HPDE6-E6E7 (cell line): ENCODE data around the gene SIDT2.

Experiments
- DNase-seq: peaks from one replicate; pipeline ENCODE4 v3.0.0; 2011; ENCODE audit warnings: missing footprints; ENCODE audit errors: extremely low spot score

The SIDT2 gene

GRCh38 chr11:117189191-117189940 lies 10.8 kb downstream of the SIDT2 start:
- no peak for DNase-seq

- DNase-seq, result no peak
These were observed 11.5 kb downstream of the SIDT2 start for GRCh38 chr11:117189941-117190544.

GRCh38 chr11:117191680-117192400 lies 13.3 kb downstream of the SIDT2 start:
- no peak for DNase-seq

DNA sequence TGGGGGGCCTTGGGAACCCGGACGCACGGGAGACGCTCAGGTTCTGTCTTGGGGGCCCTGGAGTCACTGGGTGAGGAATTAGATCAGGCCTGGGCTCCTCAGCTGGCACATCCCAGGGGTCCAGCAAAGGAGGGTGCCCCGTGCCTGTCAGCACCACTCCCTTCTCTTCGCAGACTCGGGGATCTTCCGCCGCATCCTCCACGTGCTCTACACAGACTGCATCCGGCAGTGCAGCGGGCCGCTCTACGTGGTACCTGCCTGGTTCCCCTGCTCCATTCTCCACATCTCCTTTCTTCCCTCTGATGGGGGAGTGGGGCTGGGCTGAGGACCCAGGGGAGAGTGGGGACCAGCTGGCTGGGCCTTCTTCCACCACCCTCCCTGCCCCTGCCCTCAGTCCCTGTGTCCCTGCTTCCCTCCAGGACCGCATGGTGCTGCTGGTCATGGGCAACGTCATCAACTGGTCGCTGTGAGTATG lies 13.9 kb downstream of the SIDT2 start:
- DNase-seq, result no peak

GRCh38 chr11:117193130-117194020 lies 14.8 kb downstream of the SIDT2 start:
- DNase-seq, result no peak

GRCh38 chr11:117194267-117194666 lies 15.7 kb downstream of the SIDT2 start:
- DNase-seq, result no peak

- no peak for DNase-seq
These were observed 16.7 kb downstream of the SIDT2 start for GRCh38 chr11:117195258-117195657.

DNA sequence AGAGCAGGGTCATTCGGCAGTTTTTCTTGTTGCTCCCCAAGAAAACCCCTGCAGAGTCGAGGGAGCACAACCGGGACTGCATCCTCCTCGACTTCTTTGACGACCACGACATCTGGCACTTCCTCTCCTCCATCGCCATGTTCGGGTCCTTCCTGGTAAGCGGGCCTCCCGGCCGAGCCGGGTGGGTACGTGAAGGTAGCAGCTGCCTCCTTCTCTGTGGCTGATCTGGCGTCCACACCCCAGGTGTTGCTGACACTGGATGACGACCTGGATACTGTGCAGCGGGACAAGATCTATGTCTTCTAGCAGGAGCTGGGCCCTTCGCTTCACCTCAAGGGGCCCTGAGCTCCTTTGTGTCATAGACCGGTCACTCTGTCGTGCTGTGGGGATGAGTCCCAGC lies 17.2 kb downstream of the SIDT2 start:
- no peak for DNase-seq

GRCh38 chr11:117197006-117197405 lies 18.5 kb downstream of the SIDT2 start:
- DNase-seq, result no peak

DNA sequence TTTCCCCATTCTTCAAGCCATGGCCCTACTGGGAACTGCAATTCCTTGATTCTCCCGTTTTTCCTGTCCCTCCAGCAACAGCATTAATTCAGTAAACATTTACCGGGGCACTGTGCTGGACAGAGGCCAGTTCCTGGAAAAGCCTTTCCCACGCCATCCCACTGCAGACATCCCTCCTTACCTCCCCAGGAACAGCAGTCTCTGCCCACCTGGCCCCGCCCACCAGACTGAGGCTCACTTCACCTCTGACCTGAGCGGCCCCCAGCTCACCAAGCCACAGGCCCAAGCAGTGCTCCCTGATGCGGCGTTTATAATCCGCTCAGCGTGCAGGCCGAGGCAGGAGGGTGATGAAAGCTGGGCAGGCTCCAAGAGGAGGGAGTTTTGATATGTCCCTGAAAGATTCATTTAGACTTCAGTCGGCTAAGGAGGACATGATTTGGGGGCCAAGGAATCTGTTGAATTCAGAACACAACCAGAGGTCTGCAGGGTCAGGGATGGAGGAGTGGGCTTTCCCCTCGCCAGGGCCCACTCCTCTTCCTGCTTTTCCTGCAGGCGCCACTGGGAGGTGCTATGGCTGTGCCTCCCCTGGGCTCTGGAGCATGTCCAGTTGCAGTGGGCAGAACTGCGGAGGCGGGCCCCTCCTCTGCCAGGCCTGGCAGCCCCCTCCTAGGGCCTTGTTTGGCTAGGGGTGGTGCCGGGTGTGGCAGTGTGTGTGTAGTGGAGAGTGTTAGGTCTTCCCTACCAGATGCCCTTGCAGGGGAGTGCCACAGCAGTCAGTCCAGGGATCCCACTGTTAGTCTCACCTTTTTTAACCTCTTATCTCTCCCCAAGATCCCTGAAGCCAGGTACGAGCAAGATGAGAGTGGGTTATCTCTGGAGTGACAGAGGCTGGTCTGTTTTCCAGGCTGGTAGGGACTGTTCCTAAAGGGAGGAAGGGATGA lies 19.2 kb downstream of the SIDT2 start:
- no peak for DNase-seq

- no peak for DNase-seq
These were observed 20.1 kb downstream of the SIDT2 start for GRCh38 chr11:117198613-117199012.

DNA sequence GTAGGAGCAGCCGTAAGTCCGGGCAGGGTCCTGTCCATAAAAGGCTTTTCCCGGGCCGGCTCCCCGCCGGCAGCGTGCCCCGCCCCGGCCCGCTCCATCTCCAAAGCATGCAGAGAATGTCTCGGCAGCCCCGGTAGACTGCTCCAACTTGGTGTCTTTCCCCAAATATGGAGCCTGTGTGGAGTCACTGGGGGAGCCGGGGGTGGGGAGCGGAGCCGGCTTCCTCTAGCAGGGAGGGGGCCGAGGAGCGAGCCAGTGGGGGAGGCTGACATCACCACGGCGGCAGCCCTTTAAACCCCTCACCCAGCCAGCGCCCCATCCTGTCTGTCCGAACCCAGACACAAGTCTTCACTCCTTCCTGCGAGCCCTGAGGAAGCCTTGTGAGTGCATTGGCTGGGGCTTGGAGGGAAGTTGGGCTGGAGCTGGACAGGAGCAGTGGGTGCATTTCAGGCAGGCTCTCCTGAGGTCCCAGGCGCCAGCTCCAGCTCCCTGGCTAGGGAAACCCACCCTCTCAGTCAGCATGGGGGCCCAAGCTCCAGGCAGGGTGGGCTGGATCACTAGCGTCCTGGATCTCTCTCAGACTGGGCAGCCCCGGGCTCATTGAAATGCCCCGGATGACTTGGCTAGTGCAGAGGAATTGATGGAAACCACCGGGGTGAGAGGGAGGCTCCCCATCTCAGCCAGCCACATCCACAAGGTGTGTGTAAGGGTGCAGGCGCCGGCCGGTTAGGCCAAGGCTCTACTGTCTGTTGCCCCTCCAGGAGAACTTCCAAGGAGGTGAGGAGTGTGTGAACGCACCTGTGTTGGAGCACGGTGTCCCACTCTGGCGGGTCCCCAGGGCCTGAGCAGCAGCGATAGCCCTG lies 20.7 kb downstream of the SIDT2 start, which contains the start of gene TAGLN:
TAGLN (plus strand) TSS at position 318 of the 863 bp plus-strand sequence. CDS start 3,644 bp downstream, outside the sequence.
- DNase-seq, result peak; percentile 50

- no peak for DNase-seq
These were observed 21.6 kb downstream of the SIDT2 start for GRCh38 chr11:117199916-117200812.

DNA sequence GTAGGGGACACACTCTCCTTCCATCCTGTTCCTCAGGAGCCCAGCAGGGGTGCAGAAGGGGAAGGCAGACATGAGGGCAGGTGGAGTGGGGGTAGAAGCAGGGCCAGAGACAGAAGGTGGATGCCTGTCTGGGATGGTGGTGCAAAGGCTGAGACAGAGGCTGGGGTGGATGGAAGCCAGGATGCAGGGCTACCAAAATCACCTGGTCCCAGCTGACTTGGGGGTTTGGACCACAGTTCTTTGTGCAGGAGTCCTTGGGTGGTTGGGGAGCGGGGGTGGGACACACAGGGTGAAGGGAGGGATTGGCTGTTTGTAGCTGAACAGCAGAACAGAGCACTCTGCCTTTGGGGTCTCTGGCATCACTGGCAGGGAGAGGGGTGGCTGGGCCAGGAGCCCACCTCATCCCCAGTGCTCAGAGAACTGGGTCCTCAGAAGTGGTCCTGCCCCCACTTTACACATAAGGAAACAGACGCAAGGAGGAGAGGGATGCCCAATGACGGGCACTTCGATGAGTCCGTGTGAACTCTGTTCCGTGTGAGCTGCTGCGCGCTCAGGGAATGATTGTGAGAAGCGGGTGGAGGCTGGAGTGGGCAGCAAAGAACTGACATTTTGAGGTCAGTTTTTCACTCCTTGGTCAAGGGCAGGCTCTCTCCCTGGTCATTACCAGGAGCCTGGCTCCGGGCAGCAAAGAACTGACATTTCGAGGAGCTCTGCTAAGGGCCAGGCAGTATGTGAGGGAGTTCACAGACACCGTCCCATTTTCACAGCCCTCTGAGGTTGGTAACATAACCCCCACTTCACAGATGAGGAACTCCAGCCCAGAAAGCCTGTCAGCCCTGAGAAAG lies 22.5 kb downstream of the SIDT2 start:
- DNase-seq, result no peak

DNA sequence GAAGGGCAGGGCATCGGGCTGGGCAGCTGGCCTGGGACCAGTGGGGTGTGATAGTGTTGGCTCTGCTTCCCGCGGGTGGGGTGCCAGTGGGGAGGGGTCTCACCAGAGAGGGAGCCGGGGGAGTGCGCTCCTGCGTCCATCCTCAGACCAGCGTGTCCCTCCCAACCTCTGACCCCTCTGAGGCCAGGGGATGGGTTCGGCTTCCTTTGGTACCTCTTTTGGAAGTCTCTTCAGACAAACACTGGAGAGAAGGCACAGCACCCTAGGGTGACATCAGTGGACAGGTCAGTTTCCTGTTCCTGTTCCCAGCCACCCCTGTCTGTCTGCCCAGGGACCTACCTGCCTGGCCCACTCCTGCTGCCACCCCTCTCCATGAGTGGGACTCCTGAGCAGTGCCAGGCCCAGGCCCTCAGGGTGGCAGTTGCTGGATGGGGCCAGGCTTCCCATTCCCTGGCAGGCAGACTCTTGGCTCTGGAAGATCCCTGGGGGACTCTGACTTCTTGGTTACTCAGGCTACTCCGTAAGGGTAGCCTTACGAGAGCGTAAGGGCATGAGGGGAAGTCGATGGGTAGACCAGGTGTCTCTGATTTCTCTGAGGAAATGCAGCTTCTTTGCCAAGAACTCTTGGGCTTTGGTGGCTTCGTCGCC lies 23.2 kb downstream of the SIDT2 start:
- DNase-seq, result no peak

DNA sequence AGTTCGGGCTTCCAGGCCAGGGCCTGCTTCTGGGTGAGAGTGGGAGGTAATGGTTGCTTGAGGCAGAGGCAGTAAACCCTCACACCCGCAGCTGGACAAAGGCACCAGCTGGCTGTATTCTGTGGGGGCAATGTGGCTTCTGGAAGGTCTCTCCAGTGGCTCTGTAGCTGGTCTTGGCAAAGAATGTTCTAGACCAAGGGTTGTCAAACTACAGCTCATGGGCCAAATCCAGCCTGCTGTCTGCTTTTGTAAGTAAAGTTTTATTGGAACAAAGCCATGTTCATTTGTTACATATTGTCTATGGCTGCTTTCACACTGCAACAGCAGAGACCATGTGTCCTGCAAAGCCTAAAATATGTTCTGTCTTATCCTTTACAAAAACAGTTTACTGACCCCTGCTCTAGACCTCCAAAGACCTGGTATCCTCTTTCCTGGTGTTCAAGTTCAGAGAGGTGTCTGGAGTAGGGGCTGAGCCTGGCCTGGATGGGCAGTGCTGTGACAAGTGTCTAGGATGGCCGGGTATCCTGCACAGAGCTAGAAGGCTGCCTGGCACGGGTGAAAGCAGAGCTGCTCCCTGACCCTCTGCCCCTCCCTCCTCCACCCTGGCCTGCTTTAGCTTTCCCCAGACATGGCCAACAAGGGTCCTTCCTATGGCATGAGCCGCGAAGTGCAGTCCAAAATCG lies 24.0 kb downstream of the SIDT2 start:
- no peak for DNase-seq

GRCh38 chr11:117203069-117203407 lies 24.5 kb downstream of the SIDT2 start:
- DNase-seq, result no peak
